HCT116 (cell line): ENCODE measurements around the gene GRIK4.

Source experiments
- CBX3 ChIP-seq: IDR thresholded peaks from 2 replicates; pipeline ENCODE4 v1.6.1; 2012; ENCODE audit warnings: low read depth
- CTCF ChIP-seq, 3 experiments: fragments of 200-600 bp in 1 of 3; sonication (generic) in 1 of 3; IDR thresholded peaks in 2 of 3; conservative IDR thresholded peaks in 1 of 3; 2 replicates each; pipeline ENCODE4 v1.5.1; 2012 to 2017; ENCODE audit warnings: low read depth in 2 of 3, low read length in 2 of 3, antibody characterized with exemption in 1 of 3, borderline replicate concordance in 1 of 3, control low read depth in 1 of 3, mild to moderate bottlenecking in 1 of 3, mixed read lengths in 1 of 3, mixed run types in 1 of 3, moderate library complexity in 1 of 3; ENCODE audit not compliant: insufficient read depth in 1 of 3
- EZH2 ChIP-seq: fragments of 200-600 bp; sonication (generic); IDR thresholded peaks from 2 replicates; pipeline ENCODE4 v1.6.1; 2017; ENCODE audit warnings: antibody characterized with exemption, mixed run types
- EZH2phosphoT487 ChIP-seq: fragments of 200-600 bp; IDR thresholded peaks from 2 replicates; pipeline ENCODE4 v1.6.1; 2018; ENCODE audit warnings: antibody characterized with exemption, borderline replicate concordance
- FOSL1 ChIP-seq: IDR thresholded peaks from 2 replicates; pipeline ENCODE4 v1.6.1; 2012; ENCODE audit warnings: low read depth
- MAX ChIP-seq: IDR thresholded peaks from 2 replicates; pipeline ENCODE4 v1.6.1; 2012
- POLR2A ChIP-seq: IDR thresholded peaks from 2 replicates; pipeline ENCODE4 v1.7.0; 2011; ENCODE audit warnings: borderline replicate concordance; ENCODE audit not compliant: insufficient read depth, insufficient read length; ENCODE audit errors: extremely low read depth
- POLR2AphosphoS5 ChIP-seq: IDR thresholded peaks from 2 replicates; pipeline ENCODE4 v1.6.1; 2011; ENCODE audit warnings: mild to moderate bottlenecking, low read depth, low read length, moderate library complexity
- RAD21 ChIP-seq: IDR thresholded peaks from 2 replicates; pipeline ENCODE4 v1.6.1; 2012; ENCODE audit warnings: low read depth, mild to moderate bottlenecking
- SIN3A ChIP-seq: IDR thresholded peaks from 2 replicates; pipeline ENCODE4 v1.6.1; 2012; ENCODE audit warnings: low read depth
- SP1 ChIP-seq: IDR thresholded peaks from 2 replicates; pipeline ENCODE4 v1.6.1; 2012; ENCODE audit warnings: low read depth
- SRF ChIP-seq: IDR thresholded peaks from 2 replicates; pipeline ENCODE4 v1.6.1; 2012; ENCODE audit warnings: low read depth
- TCF7L2 ChIP-seq: IDR thresholded peaks from 2 replicates; pipeline ENCODE4 v1.7.0; 2011; ENCODE audit warnings: borderline replicate concordance, inconsistent platforms; ENCODE audit not compliant: insufficient read depth, insufficient read length; ENCODE audit errors: extremely low read depth
- ZNF274 ChIP-seq: fragments of 200-500 bp; sonication (Bioruptor generic); IDR thresholded peaks from 2 replicates; pipeline ENCODE4 v1.6.1; 2014; ENCODE audit warnings: mild to moderate bottlenecking, low read depth, low read length, inconsistent platforms

GRCh38 chr11:120634706-120635105 lies 123.2 kb downstream of the GRIK4 start:
- TF ChIP-seq MAX (no peak), CTCF (IDR thresholded peaks at IDR 0.05 in 2 of 3, conservative IDR thresholded peaks at IDR 0.05 in 1 of 3; ENCODE audit: borderline replicate concordance in 1 of 3, insufficient read depth in 1 of 3, low read depth in 2 of 3, low read length in 2 of 3) (no peak), EZH2 (no peak), SIN3A (no peak), FOSL1 (no peak), RAD21 (no peak), POLR2AphosphoS5 (no peak), POLR2A (no peak), EZH2phosphoT487 (no peak), SRF (no peak), ZNF274 (no peak), TCF7L2 (no peak), SP1 (no peak), CBX3 (no peak)
